Suprapubic skin (tissue), 4 donors: Measurements from ENCODE around the gene SPIC. TPM values are rescaled to one million over a fixed set of nuclear protein-coding genes. Genes with fewer than 3 reads are reported as not detected.

Source experiments
- DNase-seq, 2 donors: peaks; one replicate each; pipeline ENCODE4 v3.0.0-alpha.2; 2019; ENCODE audit warnings: low spot score in 2 of 2
- H3K27ac ChIP-seq: fragments of 200-600 bp; sonication (generic); one replicate; pipeline ENCODE4 v1.5.1; 2019
- H3K27me3 ChIP-seq: fragments of 200-600 bp; sonication (generic); one replicate; pipeline ENCODE4 v1.5.1; 2019
- H3K36me3 ChIP-seq: fragments of 200-600 bp; sonication (generic); one replicate; pipeline ENCODE4 v1.5.1; 2019
- H3K4me1 ChIP-seq: fragments of 200-600 bp; sonication (generic); one replicate; pipeline ENCODE4 v1.5.1; 2019
- H3K4me3 ChIP-seq: fragments of 200-600 bp; sonication (generic); one replicate; pipeline ENCODE4 v1.5.1; 2019; ENCODE audit warnings: mild to moderate bottlenecking
- H3K9me3 ChIP-seq: fragments of 200-600 bp; sonication (generic); one replicate; pipeline ENCODE4 v1.5.1; 2019
- EP300 ChIP-seq: sonication (generic); formaldehyde crosslinking; IDR thresholded peaks from one replicate; pipeline ENCODE4 v1.6.1; 2017; ENCODE audit warnings: antibody characterized with exemption
- POLR2A ChIP-seq, 2 donors: fragments of 450-650 bp; IDR thresholded peaks; one replicate each; pipeline ENCODE4 v1.6.1; 2017; ENCODE audit warnings: antibody characterized with exemption in 2 of 2, mild to moderate bottlenecking in 2 of 2, moderate library complexity in 2 of 2
- POLR2AphosphoS5 ChIP-seq, 3 donors: sonication (generic); formaldehyde crosslinking; IDR thresholded peaks; one replicate each; pipeline ENCODE4 v1.6.1; 2017; ENCODE audit warnings: antibody characterized with exemption in 3 of 3
- WGBS: methylation state at CpG from one replicate; pipeline ENCODE4 v1.1.5; 2018; 5-methylcytosine and 5-hydroxymethylcytosine counted together
- total RNA-seq, 4 donors: library from RNA; depleted of rRNA; stranded (reverse); fragments of >200 nt; gene quantifications; one replicate each; pipeline ENCODE4 v1.1.0, GENCODE V29; 2016
- TF ChIP-seq, protein P1 (sequence below), 2 donors: fragments of 200-600 bp in 1 of 2; fragments of 450-650 bp in 1 of 2; sonication (generic) in 1 of 2; IDR thresholded peaks; one replicate each; pipeline ENCODE4 v1.5.1; 2016 to 2019; ENCODE audit warnings: antibody characterized with exemption in 2 of 2, mild to moderate bottlenecking in 1 of 2, moderate library complexity in 1 of 2

The SPIC gene
- total RNA-seq, 4 donors from 2014 or later: not detected

GRCh38 chr12:101527682-101528081 is 52.5 kb downstream of the SPIC start:
- no peaks in the 10 kb centered on the region for H3K4me1 ChIP-seq
- 71% methylated on average over 10 of the region's 10 CpGs for WGBS
- H3K27me3 ChIP-seq: no peaks in the 10 kb centered on the region
- TF ChIP-seq EP300 (no peak), POLR2AphosphoS5 (IDR thresholded peaks at IDR 0.05) (no peak), POLR2A (IDR thresholded peaks at IDR 0.05) (no peak)
- TF ChIP-seq, protein P1, sequence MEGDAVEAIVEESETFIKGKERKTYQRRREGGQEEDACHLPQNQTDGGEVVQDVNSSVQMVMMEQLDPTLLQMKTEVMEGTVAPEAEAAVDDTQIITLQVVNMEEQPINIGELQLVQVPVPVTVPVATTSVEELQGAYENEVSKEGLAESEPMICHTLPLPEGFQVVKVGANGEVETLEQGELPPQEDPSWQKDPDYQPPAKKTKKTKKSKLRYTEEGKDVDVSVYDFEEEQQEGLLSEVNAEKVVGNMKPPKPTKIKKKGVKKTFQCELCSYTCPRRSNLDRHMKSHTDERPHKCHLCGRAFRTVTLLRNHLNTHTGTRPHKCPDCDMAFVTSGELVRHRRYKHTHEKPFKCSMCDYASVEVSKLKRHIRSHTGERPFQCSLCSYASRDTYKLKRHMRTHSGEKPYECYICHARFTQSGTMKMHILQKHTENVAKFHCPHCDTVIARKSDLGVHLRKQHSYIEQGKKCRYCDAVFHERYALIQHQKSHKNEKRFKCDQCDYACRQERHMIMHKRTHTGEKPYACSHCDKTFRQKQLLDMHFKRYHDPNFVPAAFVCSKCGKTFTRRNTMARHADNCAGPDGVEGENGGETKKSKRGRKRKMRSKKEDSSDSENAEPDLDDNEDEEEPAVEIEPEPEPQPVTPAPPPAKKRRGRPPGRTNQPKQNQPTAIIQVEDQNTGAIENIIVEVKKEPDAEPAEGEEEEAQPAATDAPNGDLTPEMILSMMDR (IDR thresholded peaks at IDR 0.05): no peak
- no peaks in the 10 kb centered on the region for H3K9me3 ChIP-seq
- H3K27ac ChIP-seq: no peak overlapping the region
- H3K4me3 ChIP-seq: no peak overlapping the region
- DNase-seq: no peak
- no peaks in the 10 kb centered on the region for H3K36me3 ChIP-seq

GRCh38 chr12:101536069-101536674 is 61.0 kb downstream of the SPIC start:
- no peak overlapping the region for H3K27ac ChIP-seq
- H3K27me3 ChIP-seq: no peaks in the 10 kb centered on the region
- 56% methylated on average over 2 of the region's 2 CpGs for WGBS
- H3K9me3 ChIP-seq: no peaks in the 10 kb centered on the region
- no peak overlapping the region for H3K4me3 ChIP-seq
- H3K4me1 ChIP-seq: peaks cover 3% of the 10 kb centered on the region
- no peak for DNase-seq
- no peaks in the 10 kb centered on the region for H3K36me3 ChIP-seq
- TF ChIP-seq EP300 (no peak), POLR2AphosphoS5 (IDR thresholded peaks at IDR 0.05) (no peak), POLR2A (IDR thresholded peaks at IDR 0.05) (no peak)
- TF ChIP-seq, protein P1 (IDR thresholded peaks at IDR 0.05): no peak

Other genes with a start within 250 kb of the SPIC start
- 10 to 100 TPM; 11.2 to 18.8 (median 12.4) TPM for gene UTP20, start 195.2 kb upstream of the SPIC start, total RNA-seq
- gene ARL1, start 67.6 kb upstream of the SPIC start, total RNA-seq: 10 to 100 TPM; 44.1 to 90.6 (median 46.1) TPM
- gene MYBPC1, start 119.6 kb downstream of the SPIC start, total RNA-seq: 10 to 100 TPM in 1 of 4 donors, 1 to 10 TPM in 3; 2.1 to 11.9 (median 7.0) TPM
- gene CHPT1, start 222.3 kb downstream of the SPIC start, total RNA-seq: 100 to 1,000 TPM in 1 of 4 donors, 10 to 100 TPM in 3; 54.6 to 125 (median 75.5) TPM